ACC112 (cell line): ENCODE measurements around the gene DENND2C.

ENCODE experiments used
- H2AFZ ChIP-seq: fragments of 200-600 bp; sonication (generic); one replicate; pipeline ENCODE4 v1.6.0; 2017; ENCODE audit warnings: antibody characterized with exemption, low read length; ENCODE audit not compliant: unreplicated experiment
- H3K27ac ChIP-seq: fragments of 200-600 bp; sonication (generic); 2 replicates; pipeline ENCODE4 v1.5.1; 2014; ENCODE audit warnings: low read depth, mild to moderate bottlenecking, antibody characterized with exemption, low read length, moderate library complexity
- H3K27me3 ChIP-seq: fragments of 200-600 bp; sonication (generic); 2 replicates; pipeline ENCODE4 v1.6.1; 2014; ENCODE audit warnings: mild to moderate bottlenecking, antibody characterized with exemption, low read length, moderate library complexity, mixed read lengths; ENCODE audit not compliant: insufficient read depth
- H3K36me3 ChIP-seq: fragments of 200-600 bp; sonication (generic); 2 replicates; pipeline ENCODE4 v1.6.1; 2016; ENCODE audit warnings: mild to moderate bottlenecking, antibody characterized with exemption, low read length, moderate library complexity, mixed read lengths; ENCODE audit not compliant: insufficient read depth
- H3K4me1 ChIP-seq: fragments of 200-600 bp; sonication (generic); one replicate; pipeline ENCODE4 v1.6.1; 2016; ENCODE audit warnings: low read length, mixed read lengths; ENCODE audit not compliant: insufficient read depth, unreplicated experiment, control insufficient read depth
- H3K4me3 ChIP-seq: fragments of 200-600 bp; sonication (generic); 2 replicates; pipeline ENCODE4 v1.5.1; 2014; ENCODE audit warnings: mild to moderate bottlenecking, low read depth, low read length
- H3K79me2 ChIP-seq: fragments of 200-600 bp; sonication (generic); one replicate; pipeline ENCODE4 v1.6.0; 2016; ENCODE audit warnings: low read length; ENCODE audit not compliant: control insufficient read depth, unreplicated experiment, insufficient read depth

DENND2C gene

GRCh38 chr1:114669562-114670082, at the start of gene DENND2C:
Gene DENND2C, minus strand, starts transcription at chr1:114670049. Its CDS starts 44,065 bp downstream, at chr1:114625984.
- no peaks in the 10 kb centered on the region for H3K79me2 ChIP-seq

GRCh38 chr1:114719424-114719787, 49.6 kb upstream of the DENND2C start:
- Histone ChIP-seq H3K27me3 (no peaks in the 10 kb centered on the region), H3K36me3 (peaks cover 51% of the 10 kb centered on the region), H3K4me3 (no peak overlapping the region), H3K27ac (peak overlapping the region; percentile 67), H2AFZ (no peak overlapping the region), H3K4me1 (peaks cover 20% of the 10 kb centered on the region), H3K79me2 (peaks cover 18% of the 10 kb centered on the region)

More at GRCh38 chr1:114669562-114670082, at the start of gene DENND2C:
- Histone ChIP-seq H2AFZ (peak within 1 kb of the TSS; percentile 88), H3K4me3 (peak within 1 kb of the TSS; percentile 84), H3K36me3 (no peaks in the 10 kb centered on the region), H3K27me3 (peaks cover 5% of the 10 kb centered on the region), H3K27ac (peak within 1 kb of the TSS; percentile 58; the same call in 1 of the 2 replicates), H3K4me1 (peaks cover 4% of the 10 kb centered on the region)

- Histone ChIP-seq H3K79me2 (peaks cover 23% of the 10 kb centered on the region), H3K27me3 (no peaks in the 10 kb centered on the region), H3K4me3 (no peak overlapping the region), H3K36me3 (peaks cover 52% of the 10 kb centered on the region), H2AFZ (no peak overlapping the region), H3K4me1 (peaks cover 20% of the 10 kb centered on the region), H3K27ac (peak overlapping the region; percentile 67)
Measured at GRCh38 chr1:114718661-114719423, 49.0 kb upstream of the DENND2C start.

GRCh38 chr1:114716304-114717170, 46.7 kb upstream of the DENND2C start, which contains the start of gene NRAS:
Gene NRAS, minus strand, starts transcription at chr1:114716771. Its CDS starts 611 bp downstream, at chr1:114716160.
- Histone ChIP-seq H3K27me3 (no peaks in the 10 kb centered on the region), H3K4me1 (peaks cover 20% of the 10 kb centered on the region), H3K36me3 (peaks cover 53% of the 10 kb centered on the region), H3K27ac (peak within 1 kb of the TSS; percentile 97), H3K79me2 (peaks cover 38% of the 10 kb centered on the region), H3K4me3 (peak within 1 kb of the TSS; percentile 98), H2AFZ (peak within 1 kb of the TSS; percentile 90)

- H3K4me1 ChIP-seq: peaks cover 20% of the 10 kb centered on the region
- H2AFZ ChIP-seq: peak overlapping the region; percentile 90
- no peaks in the 10 kb centered on the region for H3K27me3 ChIP-seq
- peaks cover 38% of the 10 kb centered on the region for H3K79me2 ChIP-seq
- peaks cover 51% of the 10 kb centered on the region for H3K36me3 ChIP-seq
- H3K4me3 ChIP-seq: peak overlapping the region; percentile 98
- H3K27ac ChIP-seq: peak overlapping the region; percentile 97
Measured at GRCh38 chr1:114715952-114716303, 46.1 kb upstream of the DENND2C start.

GRCh38 chr1:114712977-114713376, 43.1 kb upstream of the DENND2C start:
- H3K36me3 ChIP-seq: peaks cover 36% of the 10 kb centered on the region
- peaks cover 38% of the 10 kb centered on the region for H3K79me2 ChIP-seq

GRCh38 chr1:114710360-114710759, 40.5 kb upstream of the DENND2C start:
- Histone ChIP-seq H3K27ac (no peak overlapping the region), H3K27me3 (no peaks in the 10 kb centered on the region), H2AFZ (no peak overlapping the region), H3K4me1 (peaks cover 3% of the 10 kb centered on the region), H3K36me3 (peaks cover 51% of the 10 kb centered on the region), H3K79me2 (peaks cover 26% of the 10 kb centered on the region), H3K4me3 (no peak overlapping the region)

More at GRCh38 chr1:114712977-114713376, 43.1 kb upstream of the DENND2C start:
- Histone ChIP-seq H3K4me3 (no peak overlapping the region), H3K27ac (no peak overlapping the region), H2AFZ (no peak overlapping the region), H3K27me3 (no peaks in the 10 kb centered on the region), H3K4me1 (peaks cover 6% of the 10 kb centered on the region)

- no peaks in the 10 kb centered on the region for H3K4me1 ChIP-seq
- H3K27ac ChIP-seq: no peak overlapping the region
- no peak overlapping the region for H2AFZ ChIP-seq
- peaks cover 34% of the 10 kb centered on the region for H3K36me3 ChIP-seq
- no peak overlapping the region for H3K4me3 ChIP-seq
- no peaks in the 10 kb centered on the region for H3K27me3 ChIP-seq
- peaks cover 8% of the 10 kb centered on the region for H3K79me2 ChIP-seq
Measured at GRCh38 chr1:114707604-114708003, 37.8 kb upstream of the DENND2C start.

GRCh38 chr1:114703242-114703641, 33.4 kb upstream of the DENND2C start:
- Histone ChIP-seq H2AFZ (no peak overlapping the region), H3K79me2 (no peaks in the 10 kb centered on the region), H3K36me3 (peaks cover 19% of the 10 kb centered on the region), H3K27ac (no peak overlapping the region), H3K4me1 (no peaks in the 10 kb centered on the region), H3K4me3 (no peak overlapping the region), H3K27me3 (peaks cover 4% of the 10 kb centered on the region; the same call in 1 of the 2 replicates)

- Histone ChIP-seq H3K4me3 (no peak overlapping the region), H3K79me2 (no peaks in the 10 kb centered on the region), H2AFZ (no peak overlapping the region), H3K27me3 (peaks cover 4% of the 10 kb centered on the region; the same call in 1 of the 2 replicates), H3K27ac (no peak overlapping the region), H3K36me3 (peaks cover 14% of the 10 kb centered on the region), H3K4me1 (no peaks in the 10 kb centered on the region)
Measured at GRCh38 chr1:114702737-114703136, 32.9 kb upstream of the DENND2C start.
